Lung (tissue), 12 donors: ENCODE measurements around the gene CBFA2T2. TPM values are rescaled to one million over a fixed set of nuclear protein-coding genes. Genes with fewer than 3 reads are reported as not detected.

Experiments
- ATAC-seq: fragments of 200-7000 bp; cut with Tn5 transposase; one replicate; pipeline ENCODE4 v1.9.1; 2020; ENCODE audit warnings: moderate number of reproducible peaks; ENCODE audit not compliant: insufficient read depth, low FRiP score
- DNase-seq, 3 donors: peaks; one replicate each; pipeline ENCODE4 v3.0.0-alpha.2; 2013 to 2017
- H3K27ac ChIP-seq, 2 donors: one replicate each; pipeline ENCODE4 v1.5.1; 2013; ENCODE audit warnings: mild to moderate bottlenecking in 2 of 2, moderate library complexity in 2 of 2, control low read depth in 1 of 2, inconsistent platforms in 1 of 2, low read depth in 1 of 2, low read length in 1 of 2
- H3K27me3 ChIP-seq, 3 donors: one replicate each; pipeline ENCODE4 v1.5.1; 2013; ENCODE audit warnings: low read length in 2 of 3; ENCODE audit not compliant: control insufficient read depth in 3 of 3, insufficient read depth in 3 of 3
- H3K36me3 ChIP-seq, 4 donors: one replicate each; pipeline ENCODE4 v1.5.1; 2013; ENCODE audit warnings: low read length in 4 of 4, mild to moderate bottlenecking in 1 of 4, moderate library complexity in 1 of 4; ENCODE audit not compliant: control insufficient read depth in 4 of 4, insufficient read depth in 4 of 4
- H3K4me1 ChIP-seq, 5 donors: one replicate each; pipeline ENCODE4 v1.5.1; 2013; ENCODE audit warnings: low read length in 5 of 5, mild to moderate bottlenecking in 2 of 5, moderate library complexity in 1 of 5; ENCODE audit not compliant: control insufficient read depth in 5 of 5, insufficient read depth in 5 of 5
- H3K4me3 ChIP-seq: one replicate; pipeline ENCODE4 v1.5.1; 2013; ENCODE audit warnings: mild to moderate bottlenecking, control low read depth, moderate library complexity
- H3K9ac ChIP-seq, 2 donors: one replicate each; pipeline ENCODE4 v1.5.1; 2013; ENCODE audit warnings: low read length in 2 of 2, control low read depth in 1 of 2; ENCODE audit not compliant: insufficient read depth in 1 of 2
- H3K9me3 ChIP-seq, 4 donors: one replicate each; pipeline ENCODE4 v1.5.1; 2013; ENCODE audit warnings: low read length in 3 of 4, mild to moderate bottlenecking in 1 of 4, moderate library complexity in 1 of 4; ENCODE audit not compliant: control insufficient read depth in 4 of 4, insufficient read depth in 3 of 4
- CTCF ChIP-seq: IDR thresholded peaks from 2 replicates; pipeline ENCODE4 v1.5.1; 2012; ENCODE audit warnings: mild to moderate bottlenecking; ENCODE audit errors: control extremely low read depth, extremely low read depth
- WGBS, 2 donors: extraction: QIAGEN DNeasy Blood & Tissue Kit; methylation state at CpG; one replicate each; pipeline ENCODE4 v1.1.7; 2013; 5-methylcytosine and 5-hydroxymethylcytosine counted together
- polyA plus RNA-seq, 2 donors: library from polyadenylated mRNA; stranded (reverse); fragments of 200-250 nt; gene quantifications; one replicate each; pipeline ENCODE4 v1.2.1, GENCODE V29; 2013
- total RNA-seq, 2 donors: library from RNA; depleted of rRNA in 1 of 2; stranded (reverse); fragments of >200 nt in 1 of 2; gene quantifications; one replicate each; pipeline ENCODE4 v1.2.1, GENCODE V29; 2014 to 2021
- donor health status: control.
- donor health status: control.
- donor health status: Bipolar disorder and iron deficiency.
- donor health status: healthy.
- donor health status: DM: yes; HTN: yes; CAD: no.

Gene CBFA2T2
- total and polyA plus RNA-seq, 4 donors, result 5.1 to 19.1 (median 8.2) TPM

GRCh38 chr20:33621717-33622400, 132.0 kb downstream of the CBFA2T2 start:
- Histone ChIP-seq H3K36me3 (peaks cover 11 to 47% (median 24%) of the 10 kb centered on the region in 4 donors), H3K4me3 (no peak overlapping the region)
- 95% methylated on average over 4 of the region's 4 CpGs for WGBS, 2 donors

GRCh38 chr20:33622705-33623365, 132.9 kb downstream of the CBFA2T2 start:
- Histone ChIP-seq H3K4me3 (no peak overlapping the region), H3K9ac (no peak overlapping the region), H3K4me1 (no peaks in the 10 kb centered on the region), H3K27me3 (no peaks in the 10 kb centered on the region), H3K27ac (no peak overlapping the region), H3K9me3 (no peaks in the 10 kb centered on the region), H3K36me3 (peaks cover 11 to 46% (median 26%) of the 10 kb centered on the region in 4 donors)
- ATAC-seq (no peak), DNase-seq (no peak)
- WGBS, 2 donors, result 93 to 97% methylated on average over 10 of the region's 10 CpGs
- no peak for TF ChIP-seq CTCF

More at GRCh38 chr20:33621717-33622400, 132.0 kb downstream of the CBFA2T2 start:
- TF ChIP-seq CTCF, result no peak
- no peak overlapping the region for H3K27ac ChIP-seq
- H3K27me3 ChIP-seq, result no peaks in the 10 kb centered on the region
- no peak for DNase-seq
- H3K4me1 ChIP-seq, result no peaks in the 10 kb centered on the region
- H3K9ac ChIP-seq, result no peak overlapping the region
- H3K9me3 ChIP-seq, result no peaks in the 10 kb centered on the region
- no peak for ATAC-seq

GRCh38 chr20:33624399-33624798, 134.5 kb downstream of the CBFA2T2 start:
- no peaks in the 10 kb centered on the region for H3K4me1 ChIP-seq
- peaks cover 16 to 59% (median 31%) of the 10 kb centered on the region in 4 donors for H3K36me3 ChIP-seq
- H3K9me3 ChIP-seq, result no peaks in the 10 kb centered on the region
- no peak overlapping the region for H3K27ac ChIP-seq
- no peak overlapping the region for H3K9ac ChIP-seq
- H3K27me3 ChIP-seq, result no peaks in the 10 kb centered on the region
- no peak for ATAC-seq
- H3K4me3 ChIP-seq, result no peak overlapping the region
- no peak for TF ChIP-seq CTCF
- no peak for DNase-seq
- WGBS, 2 donors, result 81 to 82% methylated on average over 3 of the region's 3 CpGs
